NCI-H128 (cell line): ENCODE measurements around the gene FSD2.
"Not testable (repeated sequence)": the region's sequence is repeated elsewhere in the genome, so short reads cannot be mapped to it uniquely, and the experiment has no call there.

ENCODE experiments used
- DNase-seq: peaks from one replicate; lab custom pipeline; 2025; ENCODE audit not compliant: unreplicated experiment; lab: John Stamatoyannopoulos, UW

FSD2 gene

GRCh38 chr15:82748315-82748714, 57.6 kb downstream of the FSD2 start:
- no peak for DNase-seq

- DNase-seq: no peak
Observed at GRCh38 chr15:82743810-82744209, 62.1 kb downstream of the FSD2 start.

GRCh38 chr15:82742134-82742533, 63.7 kb downstream of the FSD2 start:
- no peak for DNase-seq

- no peak for DNase-seq
Observed at GRCh38 chr15:82739086-82739485, 66.8 kb downstream of the FSD2 start.

GRCh38 chr15:82737975-82738374, 67.9 kb downstream of the FSD2 start:
- DNase-seq: no peak

- no peak for DNase-seq
Observed at GRCh38 chr15:82731527-82731926, 74.3 kb downstream of the FSD2 start.

- no peak for DNase-seq
Observed at GRCh38 chr15:82730022-82730530, 75.8 kb downstream of the FSD2 start.

- no peak for DNase-seq
Observed at GRCh38 chr15:82726816-82727215, 79.1 kb downstream of the FSD2 start.

- DNase-seq: no peak
Observed at GRCh38 chr15:82715003-82715402, 90.9 kb downstream of the FSD2 start.

GRCh38 chr15:82714016-82714415, 91.9 kb downstream of the FSD2 start:
- no peak for DNase-seq

- DNase-seq: no peak
Observed at GRCh38 chr15:82712036-82712435, 93.8 kb downstream of the FSD2 start.

- DNase-seq: no peak
Observed at GRCh38 chr15:82710926-82711490, 94.9 kb downstream of the FSD2 start.

GRCh38 chr15:82710208-82710555, 95.7 kb downstream of the FSD2 start:
- no peak for DNase-seq

GRCh38 chr15:82709421-82710207, 96.3 kb downstream of the FSD2 start, which contains the start of gene AP3B2:
Gene AP3B2, minus strand, starts transcription at chr15:82709875. Its CDS starts 169 bp downstream, at chr15:82709706.
- DNase-seq: peak; percentile 56

- DNase-seq: no peak
Observed at GRCh38 chr15:82709081-82709420, 96.8 kb downstream of the FSD2 start.

- not testable (repeated sequence) for DNase-seq
Observed at GRCh38 chr15:82705856-82706255, 100.0 kb downstream of the FSD2 start.
